Fibroblast of peridontal ligament (primary cell): ENCODE measurements around the gene CAMKV.
"Not testable (repeated sequence)": the region's sequence is repeated elsewhere in the genome, so short reads cannot be mapped to it uniquely, and the experiment has no call there.

ENCODE experiments used
- DNase-seq: peaks from one replicate; pipeline ENCODE4 v3.0.0-alpha.2; 2010; ENCODE audit errors: extremely low read depth

CAMKV gene, protein sequence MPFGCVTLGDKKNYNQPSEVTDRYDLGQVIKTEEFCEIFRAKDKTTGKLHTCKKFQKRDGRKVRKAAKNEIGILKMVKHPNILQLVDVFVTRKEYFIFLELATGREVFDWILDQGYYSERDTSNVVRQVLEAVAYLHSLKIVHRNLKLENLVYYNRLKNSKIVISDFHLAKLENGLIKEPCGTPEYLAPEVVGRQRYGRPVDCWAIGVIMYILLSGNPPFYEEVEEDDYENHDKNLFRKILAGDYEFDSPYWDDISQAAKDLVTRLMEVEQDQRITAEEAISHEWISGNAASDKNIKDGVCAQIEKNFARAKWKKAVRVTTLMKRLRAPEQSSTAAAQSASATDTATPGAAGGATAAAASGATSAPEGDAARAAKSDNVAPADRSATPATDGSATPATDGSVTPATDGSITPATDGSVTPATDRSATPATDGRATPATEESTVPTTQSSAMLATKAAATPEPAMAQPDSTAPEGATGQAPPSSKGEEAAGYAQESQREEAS

DNA sequence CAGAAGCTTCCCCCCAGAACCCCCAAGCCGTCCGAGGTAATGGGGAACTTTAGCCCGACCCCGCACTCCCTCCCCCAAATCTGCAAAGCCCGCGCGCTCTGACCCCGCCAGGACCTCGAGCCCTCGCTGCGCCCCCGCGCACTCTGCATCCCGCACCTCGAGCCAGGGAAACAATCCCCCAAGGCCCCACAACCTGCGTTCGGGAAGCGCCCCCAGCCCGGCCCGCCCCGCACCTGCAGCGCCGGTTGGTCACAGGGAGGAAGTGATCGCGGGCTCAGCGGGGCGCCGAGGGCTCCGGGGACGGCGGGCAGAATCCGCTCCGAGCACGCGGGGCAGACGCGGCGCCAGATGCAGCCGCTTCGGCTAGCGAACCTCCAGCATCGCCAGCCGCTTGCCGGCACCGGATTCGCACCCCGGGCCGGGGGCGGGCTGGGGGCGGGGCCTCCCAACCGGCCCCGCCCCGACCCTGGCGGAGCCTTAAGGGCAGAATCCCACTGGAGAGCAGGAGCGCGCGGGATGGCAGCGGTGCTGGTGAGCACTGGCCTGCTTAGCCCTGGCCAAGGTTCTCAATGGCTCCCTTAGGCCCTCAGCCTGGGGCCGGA is at the start of gene CAMKV:
Gene CAMKV (minus strand): TSS at position 382 of the 602 bp plus-strand sequence. CDS start 7,518 bp downstream, outside the sequence.
- DNase-seq: no peak

DNA sequence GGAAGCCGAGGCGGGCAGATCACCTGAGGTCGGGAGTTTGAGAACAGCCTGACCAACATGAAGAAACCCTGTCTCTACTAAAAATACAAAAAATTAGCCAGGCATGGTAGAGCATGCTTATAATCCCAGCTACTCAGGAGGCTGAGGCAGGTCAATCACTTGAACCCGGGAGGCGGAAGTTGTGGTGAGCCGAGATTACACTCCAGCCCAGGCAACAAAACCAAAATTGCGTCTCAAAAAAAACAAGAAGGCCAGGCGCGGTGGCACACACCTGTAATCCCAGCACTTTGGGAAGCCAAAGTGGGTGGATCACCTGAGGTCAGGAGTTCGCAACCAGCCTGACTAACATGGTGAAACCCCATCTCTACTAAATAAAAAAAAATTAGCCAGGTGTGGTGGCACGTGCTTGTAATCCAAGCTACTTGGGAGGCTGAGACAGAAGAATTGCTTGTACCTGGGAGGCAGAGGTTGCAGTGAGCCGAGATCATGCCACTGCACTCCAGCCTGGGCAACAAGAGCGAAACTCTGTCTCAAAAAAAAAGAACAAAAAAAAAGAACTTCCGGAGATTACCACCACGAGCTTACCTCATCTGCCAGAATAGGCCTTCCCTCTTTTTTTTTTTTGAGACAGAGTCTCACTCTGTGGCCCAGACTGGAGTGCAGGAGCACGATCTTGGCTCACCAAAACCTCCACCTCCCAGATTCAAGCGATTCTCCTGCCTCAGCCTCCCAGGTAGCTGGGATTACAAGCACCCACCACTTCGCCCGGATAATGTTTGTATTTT is 48.3 kb upstream of the CAMKV start:
- DNase-seq: not testable (repeated sequence)

DNA sequence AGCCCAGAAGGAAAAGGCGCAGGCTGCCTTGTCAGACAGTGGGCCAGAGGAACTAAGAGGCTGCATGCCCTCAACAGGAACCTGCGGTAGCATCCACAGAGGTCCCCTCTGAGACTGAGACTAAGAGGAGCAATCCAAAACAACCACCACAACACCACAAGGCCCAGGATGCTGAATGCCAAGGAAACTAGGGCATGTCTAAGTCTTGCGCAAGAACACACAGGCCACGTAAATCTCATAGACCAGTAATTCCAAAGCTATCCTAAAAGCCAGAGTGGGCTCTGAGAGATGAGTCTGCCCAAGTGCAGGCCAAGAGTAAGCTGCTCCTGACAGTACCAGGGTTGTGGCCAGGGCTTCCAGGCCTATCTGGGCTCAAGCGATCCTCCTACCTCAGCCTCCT is 47.0 kb upstream of the CAMKV start:
- DNase-seq: peak; percentile 62

DNA sequence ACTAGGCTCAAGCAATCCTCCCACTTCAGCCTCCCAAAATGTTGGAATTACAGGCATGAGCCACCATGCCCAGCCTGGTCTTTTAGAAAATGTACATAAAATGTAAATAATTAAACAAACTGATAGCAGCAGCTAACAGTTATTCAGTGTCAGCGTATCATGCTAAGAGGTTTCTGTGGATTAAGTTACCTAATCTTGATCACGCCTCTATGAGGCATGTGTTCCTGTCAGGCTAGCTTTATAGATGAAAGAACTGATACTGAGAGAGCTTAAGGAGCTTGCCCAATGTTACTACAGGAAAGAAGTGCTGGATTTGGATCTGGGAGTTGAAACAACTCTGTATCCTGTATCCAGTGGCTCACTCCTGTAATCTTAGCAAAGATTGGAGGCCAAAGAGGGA is 45.2 kb upstream of the CAMKV start:
- DNase-seq: no peak

DNA sequence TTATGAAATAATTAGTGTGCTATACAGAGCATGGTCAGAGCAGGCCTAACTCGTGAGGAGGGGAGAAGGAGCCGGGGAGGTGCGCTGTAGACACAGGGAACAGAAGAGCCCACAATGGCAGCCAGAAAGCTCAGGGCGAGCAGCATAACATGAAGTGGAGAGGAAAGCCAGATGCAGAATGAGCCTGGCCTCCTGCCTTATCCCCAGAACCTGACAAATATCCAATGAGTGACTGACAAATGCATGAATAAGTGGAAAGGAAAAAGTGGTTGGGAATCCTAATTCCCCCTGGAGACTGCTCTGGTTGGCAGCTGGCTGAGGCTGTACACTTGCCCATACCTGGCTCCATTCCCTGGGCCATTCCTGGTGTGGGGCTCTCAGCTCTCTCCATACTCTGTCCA is 43.2 kb upstream of the CAMKV start:
- DNase-seq: no peak

DNA sequence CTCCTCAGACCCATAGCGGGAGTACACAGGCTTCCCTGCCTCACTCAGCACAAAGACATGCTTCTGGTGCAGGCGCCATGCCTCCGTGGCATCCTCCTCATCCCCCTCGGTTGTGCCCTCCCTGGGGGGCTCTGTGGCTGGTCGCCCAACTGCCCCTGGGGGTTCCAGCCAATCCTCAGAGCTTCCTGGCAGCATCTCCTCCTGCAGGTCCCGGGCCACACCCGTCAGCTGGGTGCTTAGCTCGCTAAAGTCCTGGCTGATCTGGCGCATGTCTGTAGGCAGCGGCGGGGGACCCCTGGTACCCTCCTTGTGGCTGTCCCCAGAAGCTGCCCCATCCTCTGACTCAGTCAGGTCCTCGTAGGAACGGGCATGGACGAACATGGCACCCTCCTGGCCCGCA is 41.9 kb upstream of the CAMKV start:
- no peak for DNase-seq

DNA sequence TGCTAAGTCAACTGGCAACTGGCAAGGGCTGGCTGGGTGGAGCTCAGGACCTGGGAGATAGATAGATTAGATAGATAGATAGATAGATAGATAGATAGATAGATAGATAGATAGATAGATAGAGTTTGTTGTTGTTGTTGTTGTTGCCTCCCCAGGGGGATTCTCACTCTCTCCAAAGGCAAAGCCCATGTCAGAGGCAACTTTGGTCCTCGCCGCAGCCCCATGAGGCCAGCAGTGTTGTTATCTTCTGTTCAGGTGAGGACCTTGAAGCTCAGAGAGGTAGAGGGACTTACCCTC is 41.4 kb upstream of the CAMKV start:
- DNase-seq: no peak

DNA sequence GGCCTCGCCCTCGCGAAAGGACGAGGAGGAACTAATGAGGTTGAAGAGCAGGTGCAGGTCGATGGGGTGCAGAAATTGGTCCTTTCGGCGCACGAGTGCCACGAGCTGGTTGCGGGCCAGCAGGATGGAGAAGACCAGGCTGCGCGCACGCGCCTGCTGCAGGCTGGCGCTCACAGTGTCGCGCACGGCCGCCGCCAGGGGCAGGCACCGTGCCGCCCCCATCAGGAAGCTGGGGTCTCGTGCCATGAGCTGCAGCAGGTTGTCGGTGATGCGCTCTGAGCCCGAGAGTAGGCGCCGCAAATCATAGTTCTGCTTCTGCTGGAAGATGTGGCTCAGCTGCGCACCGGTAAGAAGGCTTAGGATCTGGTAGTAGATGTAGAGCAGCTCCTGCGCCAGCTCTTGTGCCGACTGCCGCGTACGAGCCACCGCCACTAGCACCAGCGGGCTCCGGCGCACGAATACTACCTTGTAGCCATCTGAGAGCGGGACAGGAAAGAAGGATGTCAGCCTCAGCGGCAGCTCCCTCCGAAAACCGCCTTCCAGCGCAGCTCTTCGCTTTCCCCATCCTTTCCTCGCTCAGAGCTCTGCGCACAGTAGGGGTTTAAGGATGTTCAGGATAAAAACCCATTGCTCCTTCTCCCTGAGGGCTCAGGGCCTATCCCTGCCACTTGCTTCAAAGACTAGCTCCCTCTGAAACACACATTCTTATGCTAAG is 40.9 kb upstream of the CAMKV start:
- DNase-seq: no peak

DNA sequence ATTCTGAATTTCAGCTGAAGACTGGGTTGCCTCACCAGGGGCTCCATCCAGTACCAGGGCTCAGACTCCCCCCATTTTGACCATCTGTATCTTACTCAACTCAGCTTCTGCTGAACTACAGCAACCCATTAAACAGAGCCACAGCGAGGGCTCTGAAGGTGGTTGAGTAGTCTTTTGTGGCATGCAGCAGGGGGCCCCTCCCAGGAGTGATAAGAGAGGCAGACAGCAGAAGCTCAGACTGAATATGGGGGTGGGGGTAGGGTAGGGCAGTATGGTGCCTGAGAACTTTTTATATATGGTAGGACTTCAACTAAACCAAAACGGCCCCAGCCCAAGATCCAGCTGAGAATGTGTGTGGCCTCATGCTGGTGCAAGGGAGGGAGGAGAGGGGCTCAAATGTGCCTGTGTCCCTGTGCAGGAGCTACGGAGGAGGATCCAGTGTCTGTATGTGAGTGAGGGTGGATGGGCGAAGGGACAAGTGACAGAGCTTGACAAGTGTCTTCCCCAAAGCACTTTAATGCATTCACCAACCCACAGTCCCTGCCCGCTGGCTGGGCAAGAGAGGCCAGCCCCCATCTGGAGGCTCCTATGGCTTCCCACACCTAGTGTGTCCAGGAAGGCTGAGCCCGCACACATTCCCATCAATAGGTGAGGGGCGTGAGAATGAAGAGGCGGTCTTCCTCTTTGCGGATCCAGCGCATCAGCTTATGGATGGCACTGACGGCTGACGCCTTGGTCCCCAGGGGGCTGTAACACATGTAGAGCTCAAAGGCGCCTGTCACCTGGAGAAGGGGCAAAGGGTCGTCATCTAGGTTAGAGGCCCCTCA is 38.9 kb upstream of the CAMKV start:
- no peak for DNase-seq

DNA sequence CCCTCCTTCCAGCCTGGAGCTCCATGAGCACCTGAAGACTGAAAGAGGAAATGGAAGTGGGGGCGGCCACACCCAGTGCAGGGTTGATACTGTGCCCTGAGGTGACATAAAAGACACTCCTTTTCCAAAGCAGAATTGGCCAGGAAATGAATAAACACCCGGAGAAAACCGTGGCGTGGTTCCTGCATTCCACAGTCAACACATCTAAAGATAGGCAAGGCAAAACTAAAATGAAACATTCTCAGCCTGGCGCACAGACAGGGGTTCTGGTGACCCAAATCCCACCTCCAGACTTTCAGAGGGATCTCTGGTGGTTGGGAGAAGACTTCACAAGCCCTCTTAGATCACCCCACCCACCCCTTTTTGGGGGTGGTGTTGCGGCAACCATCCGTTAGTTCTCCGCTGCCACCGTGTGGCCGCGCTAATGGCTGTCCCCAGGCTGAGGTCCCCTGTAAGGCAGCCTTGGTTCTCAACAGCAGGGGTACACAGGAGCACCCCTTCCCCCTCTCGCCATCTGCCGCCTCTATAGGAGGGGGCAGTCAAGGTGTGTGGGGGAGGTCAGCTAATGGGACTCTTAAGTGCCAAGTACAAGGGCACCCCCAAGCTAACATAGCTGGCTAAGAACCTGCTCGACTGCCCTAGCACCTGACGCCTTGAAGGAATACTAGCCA is 36.5 kb upstream of the CAMKV start:
- peak; percentile 40 for DNase-seq

DNA sequence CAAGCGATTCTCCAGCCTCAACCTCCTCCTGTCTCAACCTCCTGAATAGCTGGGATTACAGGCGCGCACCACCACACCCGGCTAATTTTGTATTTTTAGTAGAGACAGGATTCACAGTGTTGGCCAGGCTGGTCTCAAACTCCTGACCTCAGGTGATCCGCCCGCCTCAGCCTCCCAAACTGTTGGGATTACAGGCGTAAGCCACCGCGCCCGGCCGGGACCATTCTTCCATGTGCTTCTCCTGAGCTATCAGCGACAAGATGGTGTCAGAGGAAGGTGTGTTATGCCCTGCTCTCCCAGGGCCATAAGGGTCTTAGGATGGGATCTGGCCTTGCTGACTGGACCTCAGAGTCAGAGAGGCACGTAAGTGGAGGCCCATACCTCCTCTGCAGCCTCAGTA is 34.7 kb upstream of the CAMKV start:
- not testable (repeated sequence) for DNase-seq

DNA sequence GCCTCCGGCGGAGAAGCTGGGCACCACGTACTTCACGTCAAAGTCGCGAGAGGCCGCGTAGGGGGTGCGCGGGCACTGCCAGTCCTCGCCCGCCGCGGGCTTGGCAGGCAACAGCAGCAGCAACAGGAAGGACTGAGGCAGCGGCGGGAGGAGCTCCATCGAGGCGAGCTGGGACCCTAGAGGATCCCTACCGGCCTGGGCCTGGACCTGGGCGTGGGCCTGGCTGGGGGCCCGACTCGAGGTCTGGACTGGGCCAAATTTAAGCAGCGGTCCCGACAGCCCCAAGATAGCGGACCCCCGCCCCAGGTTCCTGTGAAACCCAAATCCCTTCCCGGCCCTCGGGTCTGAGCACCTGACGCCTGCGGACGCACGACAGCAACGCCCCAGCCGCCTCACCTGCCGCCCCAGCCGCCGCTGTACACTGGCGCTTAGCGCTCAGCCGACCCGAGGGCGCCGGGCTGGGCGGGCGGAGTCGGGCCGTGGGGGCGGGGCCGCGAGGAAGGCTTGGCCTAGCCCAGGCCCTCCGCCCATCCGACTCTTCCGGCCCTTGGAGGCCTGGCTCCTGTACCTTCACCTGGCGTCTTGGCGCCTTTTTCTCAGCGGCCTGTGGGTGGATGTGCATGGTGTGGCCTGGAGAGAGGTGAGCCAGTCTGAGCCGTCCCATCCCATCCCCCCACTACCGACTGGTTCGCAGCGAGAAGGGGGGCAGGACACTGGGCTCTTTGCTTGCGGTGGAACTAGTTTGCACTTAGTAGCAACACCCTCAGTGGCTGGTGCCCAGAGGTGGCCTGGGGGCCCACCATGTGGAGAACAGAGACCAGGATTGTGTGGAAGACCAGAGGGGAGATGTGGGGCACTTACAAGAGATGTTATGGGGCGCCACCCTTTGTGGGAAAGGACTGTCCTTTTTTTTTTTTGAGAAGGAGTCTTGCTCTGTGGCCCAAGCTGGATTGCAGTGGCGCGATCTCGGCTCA is 34.0 kb upstream of the CAMKV start, which contains the start of gene MST1R:
Gene MST1R (minus strand): TSS at position 423 of the 974 bp plus-strand sequence. CDS start 264 bp downstream, at position 159.
- DNase-seq: no peak

DNA sequence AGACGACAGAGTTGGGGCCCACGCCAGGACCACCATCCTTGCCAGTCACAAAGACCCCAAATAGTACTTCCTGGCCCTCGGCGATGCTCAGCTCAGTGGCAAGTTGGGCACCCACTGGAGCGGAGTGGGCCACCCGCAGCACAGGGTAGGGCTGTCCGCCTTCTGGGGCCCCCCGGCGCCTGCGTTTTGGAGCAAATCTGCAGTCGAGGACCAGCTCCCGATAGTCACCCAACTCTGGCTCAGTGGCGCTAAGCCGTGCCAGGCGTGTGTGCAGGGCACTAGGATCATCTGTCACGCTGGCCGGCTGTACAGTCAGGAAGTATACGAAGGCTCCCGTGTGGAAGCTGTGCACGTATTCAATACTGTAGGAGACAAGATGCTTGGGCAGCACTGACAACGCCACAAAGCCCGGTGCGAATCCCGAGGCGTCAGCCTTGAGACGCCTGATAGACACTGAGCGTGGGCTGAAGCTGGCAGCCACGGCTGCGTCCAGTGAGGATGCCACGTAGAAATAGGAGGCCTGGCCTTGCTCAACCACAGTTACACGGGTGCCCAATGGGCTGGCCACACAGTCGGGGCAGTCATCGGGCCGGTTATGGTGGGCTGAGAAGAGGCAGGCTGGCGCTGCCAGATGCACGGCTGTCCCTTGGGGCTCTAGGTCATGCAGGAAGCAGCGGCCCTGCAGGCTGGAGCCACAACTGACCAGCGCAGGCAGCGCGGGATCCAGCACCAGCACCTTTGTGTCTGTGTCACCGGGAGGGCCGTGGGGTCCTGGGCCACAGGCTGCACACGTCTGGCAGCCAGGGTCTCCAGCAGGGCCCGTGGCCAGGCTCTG is 33.0 kb upstream of the CAMKV start:
- no peak for DNase-seq

DNA sequence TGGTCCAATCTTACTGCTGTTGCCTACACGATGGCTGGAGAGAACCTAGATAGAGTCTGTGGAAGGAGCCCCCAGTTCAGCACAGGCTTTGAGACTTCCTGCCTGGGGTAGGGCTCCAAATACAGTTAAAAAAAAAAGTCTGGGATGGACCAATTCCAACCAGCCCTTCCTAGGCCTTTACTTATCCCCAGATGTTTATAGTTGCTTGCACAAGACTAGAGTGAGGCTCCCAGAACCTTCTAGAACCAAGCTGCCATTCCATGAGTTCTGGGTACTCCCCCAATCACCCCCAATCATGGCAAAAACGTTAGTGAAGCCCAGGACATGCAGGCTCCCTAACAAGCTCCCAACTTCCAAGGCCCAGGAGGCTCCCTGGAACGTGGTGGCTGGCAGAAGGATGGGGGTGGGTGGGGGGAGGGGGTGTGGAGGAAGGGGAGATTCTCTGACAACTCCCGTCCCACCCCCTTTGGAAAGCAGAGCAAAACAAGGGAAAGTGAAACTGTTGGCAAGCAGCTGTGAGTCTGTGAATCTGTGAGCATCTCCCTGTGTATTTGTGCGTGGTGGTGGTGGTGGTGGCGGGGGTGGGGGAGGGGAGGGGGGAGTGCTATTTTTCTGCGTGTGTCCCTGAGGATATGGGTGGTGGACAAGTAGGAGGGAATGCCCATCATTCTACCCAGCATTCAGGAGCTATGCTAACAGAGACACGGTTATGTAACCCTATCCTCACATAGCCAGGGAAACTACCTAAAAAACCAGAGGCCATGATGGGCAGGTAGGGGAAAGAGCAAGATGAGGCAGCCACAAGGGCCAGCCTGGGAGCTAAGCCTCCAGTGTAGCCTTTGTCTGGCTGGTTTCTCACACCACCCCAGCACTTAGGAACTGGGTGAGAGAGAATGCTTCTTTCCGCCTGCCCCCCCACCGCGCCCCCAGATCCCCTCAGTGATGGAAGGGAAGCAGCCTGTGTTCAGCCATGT is 31.9 kb upstream of the CAMKV start:
- DNase-seq: peak; percentile 45

DNA sequence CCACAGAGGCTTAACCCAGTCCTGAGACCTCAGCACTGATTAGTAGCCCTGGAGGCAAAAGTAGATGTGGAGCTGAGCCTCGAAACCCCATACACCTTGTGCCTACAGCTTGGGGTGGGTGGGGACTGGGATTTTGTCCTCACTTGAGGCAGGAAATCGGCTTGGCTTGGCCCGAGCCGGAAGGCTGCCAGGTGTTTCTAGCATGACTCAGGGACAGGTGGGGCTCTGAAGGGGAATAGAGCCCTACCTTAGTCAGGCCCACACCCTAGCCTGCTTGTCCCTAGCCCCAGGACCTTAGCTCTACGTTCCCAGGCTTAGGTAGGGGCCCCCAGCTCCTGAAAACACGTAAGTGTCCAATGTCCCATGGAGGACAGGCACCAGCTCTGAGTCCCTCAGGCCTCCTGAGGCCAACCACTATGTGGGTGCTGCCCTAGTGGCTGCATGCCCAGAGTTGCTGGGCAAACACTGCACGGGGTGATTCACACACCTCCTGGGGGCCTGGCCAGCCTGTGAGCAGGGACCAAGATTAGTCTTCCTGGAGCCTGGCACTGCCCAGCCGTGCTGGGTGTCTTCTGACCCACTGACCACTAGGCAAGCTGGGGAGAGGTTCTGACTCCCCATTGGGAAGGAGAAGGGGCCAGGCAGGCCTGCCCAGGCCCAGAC is 30.9 kb upstream of the CAMKV start:
- peak; percentile 22 for DNase-seq

DNA sequence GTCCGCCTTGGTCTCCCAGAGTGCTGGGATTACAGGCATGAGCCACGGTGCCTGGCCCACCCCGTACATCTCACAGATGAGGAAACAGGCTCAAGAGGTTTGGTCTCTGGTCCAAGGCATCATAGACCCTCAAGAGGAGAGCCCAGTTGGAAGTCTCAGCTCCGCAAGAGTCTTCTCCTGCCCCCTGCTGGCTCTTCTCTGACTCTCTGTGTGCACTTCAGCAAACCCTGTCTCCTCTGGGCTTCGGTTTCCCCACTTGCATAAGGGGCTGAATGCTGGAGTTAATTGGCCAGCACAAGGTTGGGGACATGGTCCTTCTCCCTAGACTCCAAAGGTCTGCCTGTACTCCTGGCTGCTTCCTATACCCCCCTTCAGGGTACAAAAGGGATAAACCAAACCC is 30.1 kb upstream of the CAMKV start:
- no peak for DNase-seq

DNA sequence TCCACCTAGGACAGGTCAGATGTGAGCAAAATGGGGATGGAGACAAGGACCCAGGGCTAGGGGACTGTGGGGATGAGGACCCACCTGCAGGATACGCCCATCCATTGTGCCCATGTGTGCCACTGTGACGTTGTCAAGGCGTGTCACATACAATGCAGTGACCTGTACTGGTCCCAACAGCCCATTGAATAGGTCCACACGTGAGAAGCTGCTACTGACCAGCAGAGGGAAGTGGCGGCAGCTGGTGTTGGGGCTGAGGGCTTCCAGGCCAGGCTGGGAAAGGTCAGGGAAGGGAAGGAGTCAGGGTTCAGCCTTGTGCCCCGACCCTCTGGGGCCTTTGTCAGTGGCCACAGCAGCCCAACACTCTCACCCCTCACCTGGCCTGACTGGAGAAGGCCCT is 29.3 kb upstream of the CAMKV start:
- no peak for DNase-seq
